H1 (cell line): ENCODE results near the gene PDCD6IP.

Source experiments
- CHD1 ChIP-seq: IDR thresholded peaks from 2 replicates; pipeline ENCODE4 v1.6.1; 2012; ENCODE audit warnings: low read depth, low read length, improper control_type of control experiment
- TCF12 ChIP-seq: IDR thresholded peaks from 2 replicates; pipeline ENCODE4 v1.6.1; 2011; ENCODE audit warnings: low read depth, mild to moderate bottlenecking, low read length
- TF ChIP-seq, protein P1 (sequence below), 3 experiments: IDR thresholded peaks; 1 replicate in 2 of 3; 2 replicates in 1 of 3; pipeline versions ENCODE4 v1.5.1 to v1.6.1; 2011; ENCODE audit warnings: low read length in 3 of 3, mild to moderate bottlenecking in 3 of 3, inconsistent platforms in 2 of 3, low read depth in 1 of 3, moderate library complexity in 1 of 3; ENCODE audit not compliant: insufficient read depth in 1 of 3; ENCODE audit errors: control extremely low read depth in 1 of 3

- TF ChIP-seq, protein P1, sequence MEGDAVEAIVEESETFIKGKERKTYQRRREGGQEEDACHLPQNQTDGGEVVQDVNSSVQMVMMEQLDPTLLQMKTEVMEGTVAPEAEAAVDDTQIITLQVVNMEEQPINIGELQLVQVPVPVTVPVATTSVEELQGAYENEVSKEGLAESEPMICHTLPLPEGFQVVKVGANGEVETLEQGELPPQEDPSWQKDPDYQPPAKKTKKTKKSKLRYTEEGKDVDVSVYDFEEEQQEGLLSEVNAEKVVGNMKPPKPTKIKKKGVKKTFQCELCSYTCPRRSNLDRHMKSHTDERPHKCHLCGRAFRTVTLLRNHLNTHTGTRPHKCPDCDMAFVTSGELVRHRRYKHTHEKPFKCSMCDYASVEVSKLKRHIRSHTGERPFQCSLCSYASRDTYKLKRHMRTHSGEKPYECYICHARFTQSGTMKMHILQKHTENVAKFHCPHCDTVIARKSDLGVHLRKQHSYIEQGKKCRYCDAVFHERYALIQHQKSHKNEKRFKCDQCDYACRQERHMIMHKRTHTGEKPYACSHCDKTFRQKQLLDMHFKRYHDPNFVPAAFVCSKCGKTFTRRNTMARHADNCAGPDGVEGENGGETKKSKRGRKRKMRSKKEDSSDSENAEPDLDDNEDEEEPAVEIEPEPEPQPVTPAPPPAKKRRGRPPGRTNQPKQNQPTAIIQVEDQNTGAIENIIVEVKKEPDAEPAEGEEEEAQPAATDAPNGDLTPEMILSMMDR (IDR thresholded peaks at IDR 0.05; ENCODE audit: control extremely low read depth in 1 of 3, insufficient read depth in 1 of 3, low read depth in 1 of 3, low read length in 3 of 3), result no peak
- no peak for TF ChIP-seq TCF12
- TF ChIP-seq CHD1, result no peak
Observed at GRCh38 chr3:33879540-33879939, 81.1 kb downstream of the PDCD6IP start.
